H1 (cell line): ENCODE results near the gene TMPRSS4. TPM values are rescaled to one million over a fixed set of nuclear protein-coding genes. Genes with fewer than 3 reads are reported as not detected.

Experiments used
- CTCF ChIA-PET: fragments of 300-600 bp; sonication (Branson Sonifier 250); formaldehyde crosslinking; loops from one replicate; lab custom pipeline; 2021; ENCODE audit not compliant: partially characterized antibody; lab: Charles Lee
- POLR2A ChIA-PET: fragments of 300-600 bp; sonication (Branson Sonifier 250); formaldehyde crosslinking; loops from one replicate; lab custom pipeline; 2021; ENCODE audit warnings: inconsistent platforms; ENCODE audit not compliant: partially characterized antibody; lab: Charles Lee
- DNase-seq, 2 experiments: peaks; one replicate each; pipeline versions ENCODE4 v3.0.0 to v3.0.0-alpha.2; 2010 to 2022; ENCODE audit warnings: low spot score in 2 of 2, low read depth in 1 of 2, mixed read lengths in 1 of 2
- FAIRE-seq: peaks from 2 replicates; lab custom pipeline; 2011; peaks lifted over from hg19 to GRCh38; lab: Jason Lieb, UNC
- H2AFZ ChIP-seq: 2 replicates; pipeline ENCODE4 v1.8.1; 2012; ENCODE audit warnings: low read length, inconsistent platforms
- H2AK5ac ChIP-seq: 2 replicates; pipeline ENCODE4 v1.6.1; 2013; ENCODE audit warnings: low read depth, low read length
- H2BK120ac ChIP-seq: replicated peaks from 2 replicates; pipeline ENCODE3; 2013; ENCODE audit warnings: low read depth, low read length, inconsistent platforms
- H2BK12ac ChIP-seq: 2 replicates; pipeline ENCODE4 v1.6.1; 2013; ENCODE audit warnings: low read depth, low read length
- H2BK15ac ChIP-seq: 2 replicates; pipeline ENCODE4 v1.6.1; 2013; ENCODE audit warnings: low read length
- H2BK20ac ChIP-seq: 2 replicates; pipeline ENCODE4 v1.6.1; 2013; ENCODE audit warnings: low read length
- H2BK5ac ChIP-seq: 2 replicates; pipeline ENCODE4 v1.6.1; 2013; ENCODE audit warnings: low read depth, low read length
- H3K14ac ChIP-seq: 2 replicates; pipeline ENCODE4 v1.6.1; 2013; ENCODE audit warnings: inconsistent platforms; ENCODE audit not compliant: insufficient read length
- H3K18ac ChIP-seq: 2 replicates; pipeline ENCODE4 v1.6.1; 2013; ENCODE audit warnings: low read length; ENCODE audit errors: extremely low read depth
- H3K23ac ChIP-seq: 2 replicates; pipeline ENCODE4 v1.6.1; 2013; ENCODE audit warnings: inconsistent platforms; ENCODE audit not compliant: insufficient read length
- H3K23me2 ChIP-seq: 2 replicates; pipeline ENCODE4 v1.6.1; 2013; ENCODE audit warnings: low read depth, low read length
- H3K27ac ChIP-seq: 2 replicates; pipeline ENCODE4 v1.6.1; 2011; ENCODE audit warnings: low read depth, low read length, inconsistent platforms
- H3K27me3 ChIP-seq, 4 experiments: replicated peaks in 1 of 4; 1 replicate in 1 of 4; 2 replicates in 3 of 4; pipeline versions ENCODE4 v1.6.1 to v1.8.1; 2011 to 2013; ENCODE audit warnings: low read length in 3 of 4, mild to moderate bottlenecking in 3 of 4, inconsistent platforms in 2 of 4, mixed read lengths in 2 of 4, moderate library complexity in 1 of 4; ENCODE audit not compliant: control insufficient read depth in 3 of 4, insufficient read depth in 3 of 4; ENCODE audit errors: extremely low read depth in 1 of 4
- H3K36me3 ChIP-seq, 4 experiments: 2 replicates each; pipeline versions ENCODE4 v1.6.1 to v1.8.1; 2011 to 2013; ENCODE audit warnings: mild to moderate bottlenecking in 4 of 4, low read length in 3 of 4, moderate library complexity in 2 of 4, control low read depth in 1 of 4, inconsistent platforms in 1 of 4; ENCODE audit not compliant: insufficient read depth in 4 of 4, control insufficient read depth in 2 of 4
- H3K4ac ChIP-seq: replicated peaks from 2 replicates; pipeline ENCODE3; 2013; ENCODE audit warnings: low read length, low read depth, mixed read lengths, inconsistent platforms; ENCODE audit not compliant: insufficient read length
- H3K4me1 ChIP-seq, 4 experiments: replicated peaks in 1 of 4; 1 replicate in 1 of 4; 2 replicates in 3 of 4; pipeline versions ENCODE4 v1.6.1 to v1.8.1; 2011 to 2013; ENCODE audit warnings: low read length in 3 of 4, inconsistent platforms in 2 of 4, mixed read lengths in 1 of 4; ENCODE audit not compliant: insufficient read depth in 4 of 4, control insufficient read depth in 3 of 4
- H3K4me2 ChIP-seq, 2 experiments: 2 replicates each; pipeline versions ENCODE4 v1.6.1 to v1.8.1; 2011 to 2013; ENCODE audit warnings: low read depth in 2 of 2, low read length in 2 of 2, control low read depth in 1 of 2, inconsistent platforms in 1 of 2, mild to moderate bottlenecking in 1 of 2; ENCODE audit not compliant: insufficient read depth in 1 of 2
- H3K4me3 ChIP-seq, 4 experiments: fragments of 200-600, 300-600 bp in 1 of 4; sonication (generic), shearing (Covaris generic), sonication (Bioruptor Twin) in 1 of 4; 2 replicates each; pipeline versions ENCODE4 v1.5.1 to v1.8.1; 2011 to 2016; ENCODE audit warnings: low read length in 4 of 4, low read depth in 3 of 4, control low read depth in 2 of 4, inconsistent platforms in 2 of 4, mild to moderate bottlenecking in 2 of 4, mixed read lengths in 1 of 4, moderate library complexity in 1 of 4; ENCODE audit not compliant: insufficient read depth in 2 of 4; ENCODE audit errors: extremely low read depth in 1 of 4
- H3K56ac ChIP-seq: replicated peaks from 2 replicates; pipeline ENCODE3; 2013; ENCODE audit warnings: low read depth, mild to moderate bottlenecking, mixed read lengths, low read length, inconsistent platforms; ENCODE audit not compliant: insufficient read length
- H3K79me1 ChIP-seq: 2 replicates; pipeline ENCODE4 v1.6.1; 2013; ENCODE audit warnings: low read depth, low read length, control low read depth
- H3K79me2 ChIP-seq, 2 experiments: 2 replicates each; pipeline versions ENCODE4 v1.6.1 to v1.8.1; 2012 to 2013; ENCODE audit warnings: low read length in 2 of 2, mild to moderate bottlenecking in 2 of 2, inconsistent platforms in 1 of 2; ENCODE audit not compliant: insufficient read depth in 2 of 2, control insufficient read depth in 1 of 2
- H3K9ac ChIP-seq, 4 experiments: replicated peaks in 1 of 4; 1 replicate in 1 of 4; 2 replicates in 3 of 4; pipeline versions ENCODE4 v1.6.1 to v1.8.1; 2011 to 2013; ENCODE audit warnings: low read depth in 3 of 4, low read length in 3 of 4, control low read depth in 2 of 4, mild to moderate bottlenecking in 2 of 4, moderate library complexity in 2 of 4, inconsistent platforms in 1 of 4; ENCODE audit errors: extremely low read depth in 1 of 4
- H3K9me3 ChIP-seq, 2 experiments: 2 replicates each; pipeline versions ENCODE4 v1.6.1 to v1.8.1; 2012 to 2013; ENCODE audit warnings: mild to moderate bottlenecking in 2 of 2, moderate library complexity in 2 of 2, control low read depth in 1 of 2, inconsistent platforms in 1 of 2, low read depth in 1 of 2, low read length in 1 of 2, mixed read lengths in 1 of 2; ENCODE audit not compliant: insufficient read depth in 2 of 2
- H4K20me1 ChIP-seq, 2 experiments: replicated peaks in 1 of 2; 2 replicates each; pipeline versions ENCODE3 to v1.8.1; 2011 to 2013; ENCODE audit warnings: inconsistent platforms in 2 of 2, low read length in 2 of 2, mild to moderate bottlenecking in 1 of 2; ENCODE audit not compliant: insufficient read depth in 2 of 2, control insufficient read depth in 1 of 2
- H4K5ac ChIP-seq: 2 replicates; pipeline ENCODE4 v1.6.1; 2013; ENCODE audit warnings: low read length, low read depth, mixed read lengths, inconsistent platforms; ENCODE audit not compliant: insufficient read length
- H4K8ac ChIP-seq: 2 replicates; pipeline ENCODE4 v1.8.0; 2013; ENCODE audit warnings: mild to moderate bottlenecking, moderate library complexity, low read length, inconsistent platforms; ENCODE audit not compliant: insufficient read depth; ENCODE audit errors: extremely low read depth
- H4K91ac ChIP-seq: replicated peaks from 2 replicates; pipeline ENCODE3; 2013; ENCODE audit warnings: low read length, mixed read lengths, inconsistent platforms; ENCODE audit not compliant: insufficient read length
- BACH1 ChIP-seq: IDR thresholded peaks from 2 replicates; pipeline ENCODE4 v1.6.1; 2012; ENCODE audit warnings: low read length, improper control_type of control experiment
- BCL11A ChIP-seq, 2 experiments: IDR thresholded peaks; one replicate each; pipeline ENCODE4 v1.6.1; 2011; ENCODE audit warnings: low read depth in 2 of 2, low read length in 2 of 2, mild to moderate bottlenecking in 2 of 2
- CREB1 ChIP-seq: IDR thresholded peaks from 2 replicates; pipeline ENCODE4 v1.6.1; 2012; ENCODE audit warnings: inconsistent platforms
- KDM4A ChIP-seq: IDR thresholded peaks from one replicate; pipeline ENCODE4 v1.7.1; 2012; ENCODE audit warnings: low read depth, mild to moderate bottlenecking, moderate library complexity, low read length, inconsistent platforms; ENCODE audit not compliant: severe bottlenecking
- POLR2A ChIP-seq, 2 experiments: IDR thresholded peaks; 1 replicate in 1 of 2; 2 replicates in 1 of 2; pipeline ENCODE4 v1.6.1; 2011; ENCODE audit warnings: low read depth in 2 of 2, low read length in 2 of 2, mild to moderate bottlenecking in 2 of 2; ENCODE audit errors: control extremely low read depth in 1 of 2
- RNF2 ChIP-seq: fragments of 200-900, 300-1000 bp; sonication (generic); IDR thresholded peaks from 2 replicates; pipeline ENCODE4 v1.7.1; 2016; ENCODE audit warnings: borderline replicate concordance, low read depth, mild to moderate bottlenecking, antibody characterized with exemption, low read length; ENCODE audit not compliant: poor library complexity, severe bottlenecking; ENCODE audit errors: missing control alignments
- SIRT6 ChIP-seq: IDR thresholded peaks from one replicate; pipeline ENCODE4 v1.7.1; 2012; ENCODE audit warnings: low read length, inconsistent platforms
- SIX5 ChIP-seq: IDR thresholded peaks from 2 replicates; pipeline ENCODE4 v1.6.1; 2011; ENCODE audit warnings: mild to moderate bottlenecking, low read depth, low read length
- SP1 ChIP-seq: IDR thresholded peaks from 2 replicates; pipeline ENCODE4 v1.6.1; 2011; ENCODE audit warnings: low read depth, low read length
- TEAD4 ChIP-seq: IDR thresholded peaks from 2 replicates; pipeline ENCODE4 v1.6.1; 2012; ENCODE audit warnings: low read depth, low read length, inconsistent platforms, mixed read lengths
- WGBS, 2 experiments: shearing (Covaris generic) in 1 of 2; methylation state at CpG; one replicate each; pipeline versions ENCODE4 v1.1.6 to v1.1.7; 2013 to 2015; ENCODE audit warnings: low lambda C conversion rate in 2 of 2, mixed read lengths in 2 of 2, inconsistent platforms in 1 of 2, low coverage in 1 of 2, missing lambda C conversion rate in 1 of 2; ENCODE audit not compliant: insufficient replicate concordance in 2 of 2, insufficient coverage in 1 of 2, insufficient read length in 1 of 2; ENCODE audit errors: extremely low coverage in 1 of 2, missing lambda C conversion rate in 1 of 2; 5-methylcytosine and 5-hydroxymethylcytosine counted together
- polyA plus RNA-seq, 7 experiments: library from polyadenylated mRNA; depleted of rRNA in 3 of 7; stranded (reverse) in 5 of 7; unstranded in 2 of 7; fragments of >200 nt in 5 of 7; fragments of 200-250 nt in 2 of 7; gene quantifications; 1 replicate in 5 of 7; 2 replicates in 1 of 7; 4 replicates in 1 of 7; pipeline versions ENCODE4 v1.2.1 to v1.2.3, GENCODE V29; 2011 to 2013; ENCODE audit warnings: missing spikeins in 2 of 7, mixed read lengths in 2 of 7
- total RNA-seq: library from RNA; stranded (reverse); fragmentation: NEBNext Ultra II Directional; extraction: Animal tissue kit (Norgen Biotek cat#: 25700); gene quantifications from 2 replicates; pipeline ENCODE4 v1.2.1, GENCODE V29; 2021
- TF ChIP-seq, protein P1 (sequence below): IDR thresholded peaks from 2 replicates; pipeline ENCODE4 v1.6.1; 2011; ENCODE audit warnings: low read depth, mild to moderate bottlenecking, low read length; ENCODE audit not compliant: insufficient read depth
- TF ChIP-seq, protein P2 (sequence below): IDR thresholded peaks from 2 replicates; pipeline ENCODE4 v1.6.1; 2011; ENCODE audit warnings: low read length, improper control_type of control experiment
- TF ChIP-seq, protein P3 (sequence below): IDR thresholded peaks from 2 replicates; pipeline ENCODE4 v1.6.1; 2012; ENCODE audit warnings: inconsistent platforms

TMPRSS4 gene
- total and polyA plus RNA-seq, 2 of the 8 experiments (the other 6 are each of a cell fraction or from before 2014, with no cell fraction given) = 0.11 to 0.58 TPM

DNA sequence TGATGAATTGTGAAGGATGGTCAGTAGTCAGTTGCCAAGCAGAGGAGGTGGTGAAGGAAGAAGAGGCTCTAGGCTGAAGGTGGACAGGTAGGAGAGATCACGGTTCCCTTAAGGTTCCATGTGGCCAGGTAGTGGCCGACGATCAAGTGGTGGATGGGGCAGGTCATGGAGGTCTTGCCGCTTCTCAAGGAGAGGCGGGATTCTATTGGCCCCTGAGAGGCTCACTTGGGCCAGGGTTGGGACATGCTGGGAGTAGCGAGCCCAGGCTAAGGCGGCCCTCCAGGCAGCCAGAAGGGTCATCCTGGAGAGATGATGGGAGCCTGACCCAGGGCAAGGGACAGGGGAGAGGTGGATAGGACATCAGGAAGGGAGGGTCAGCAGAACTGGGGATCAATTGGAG is 20.9 kb upstream of the TMPRSS4 start:
- Histone ChIP-seq H3K79me2 (no peaks in the 10 kb centered on the region), H3K23me2 (0 out of 2 replicates have a peak, but pooled peaks cover 2% of the 10 kb centered on the region), H2BK12ac (no peak overlapping the region), H4K5ac (no peak overlapping the region), H4K91ac (no peak overlapping the region), H2AFZ (no peak overlapping the region), H3K4me2 (no peak overlapping the region), H4K20me1 (no peaks in the 10 kb centered on the region), H3K18ac (no peak overlapping the region), H3K9me3 (no peaks in the 10 kb centered on the region), H3K9ac (no peak overlapping the region), H3K36me3 (no peaks in the 10 kb centered on the region), H3K27ac (no peak overlapping the region), H3K79me1 (no peaks in the 10 kb centered on the region), H2BK5ac (no peak overlapping the region), H3K27me3 (no peaks in the 10 kb centered on the region), H2BK20ac (no peak overlapping the region), H3K23ac (no peak overlapping the region), H3K14ac (no peak overlapping the region), H3K4me1 (no peaks in the 10 kb centered on the region; a peak in 1 of 7 replicates), H3K4me3 (no peak overlapping the region), H3K56ac (no peak overlapping the region), H4K8ac (no peak overlapping the region), H2BK120ac (no peak overlapping the region), H2AK5ac (no peak overlapping the region), H3K4ac (no peak overlapping the region), H2BK15ac (no peak overlapping the region)
- POLR2A ChIA-PET = no interaction called here
- DNase-seq = no peak
- CTCF ChIA-PET = interaction anchor here (1.0 to 9.0 kb wide), 6 partner anchors 16 to 249 kb away, joined by 3 to 134 read pairs (median 24); no protein-coding TSS in a partner anchor
- WGBS, 2 experiments = 90% methylated on average over 7 of the region's 7 CpGs; no CpG with 5 or more reads in 1 of the 2 experiments
- FAIRE-seq = no peak
- TF ChIP-seq, protein P1, sequence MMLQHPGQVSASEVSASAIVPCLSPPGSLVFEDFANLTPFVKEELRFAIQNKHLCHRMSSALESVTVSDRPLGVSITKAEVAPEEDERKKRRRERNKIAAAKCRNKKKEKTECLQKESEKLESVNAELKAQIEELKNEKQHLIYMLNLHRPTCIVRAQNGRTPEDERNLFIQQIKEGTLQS = no peak
- TF ChIP-seq, protein P2, sequence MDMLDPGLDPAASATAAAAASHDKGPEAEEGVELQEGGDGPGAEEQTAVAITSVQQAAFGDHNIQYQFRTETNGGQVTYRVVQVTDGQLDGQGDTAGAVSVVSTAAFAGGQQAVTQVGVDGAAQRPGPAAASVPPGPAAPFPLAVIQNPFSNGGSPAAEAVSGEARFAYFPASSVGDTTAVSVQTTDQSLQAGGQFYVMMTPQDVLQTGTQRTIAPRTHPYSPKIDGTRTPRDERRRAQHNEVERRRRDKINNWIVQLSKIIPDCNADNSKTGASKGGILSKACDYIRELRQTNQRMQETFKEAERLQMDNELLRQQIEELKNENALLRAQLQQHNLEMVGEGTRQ = no peak
- no peak for TF ChIP-seq SIX5
- TF ChIP-seq TEAD4 = no peak
- no peak for TF ChIP-seq BACH1
- TF ChIP-seq SIRT6 = no peak
- TF ChIP-seq RNF2 = no peak
- no peak for TF ChIP-seq POLR2A (IDR thresholded peaks at IDR 0.05; ENCODE audit: control extremely low read depth in 1 of 2, low read depth in 2 of 2, low read length in 2 of 2)
- TF ChIP-seq KDM4A = no peak
- no peak for TF ChIP-seq CREB1
- TF ChIP-seq, protein P3, sequence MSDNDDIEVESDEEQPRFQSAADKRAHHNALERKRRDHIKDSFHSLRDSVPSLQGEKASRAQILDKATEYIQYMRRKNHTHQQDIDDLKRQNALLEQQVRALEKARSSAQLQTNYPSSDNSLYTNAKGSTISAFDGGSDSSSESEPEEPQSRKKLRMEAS = no peak
- no peak for TF ChIP-seq BCL11A (IDR thresholded peaks at IDR 0.05; ENCODE audit: low read depth in 2 of 2, low read length in 2 of 2)
- TF ChIP-seq SP1 = no peak
